Panc1 (cell line): ENCODE data around the gene PDE1C.

ENCODE experiments used
- POLR2AphosphoS5 ChIP-seq: IDR thresholded peaks from 2 replicates; pipeline ENCODE4 v1.6.1; 2012; ENCODE audit warnings: mild to moderate bottlenecking, low read depth, low read length, moderate library complexity
- SIN3A ChIP-seq: IDR thresholded peaks from 2 replicates; pipeline ENCODE4 v1.6.1; 2012; ENCODE audit warnings: low read depth, mild to moderate bottlenecking, low read length, moderate library complexity, borderline replicate concordance; ENCODE audit not compliant: insufficient read depth
- TCF7L2 ChIP-seq: IDR thresholded peaks from 2 replicates; pipeline ENCODE4 v1.6.1; 2011; ENCODE audit warnings: mild to moderate bottlenecking, low read depth, low read length, inconsistent platforms
- TF ChIP-seq, protein P1 (sequence below): fragments of 450-650 bp; IDR thresholded peaks from 2 replicates; pipeline ENCODE4 v1.5.1; 2017; ENCODE audit warnings: mild to moderate bottlenecking

- TF ChIP-seq, protein P1, sequence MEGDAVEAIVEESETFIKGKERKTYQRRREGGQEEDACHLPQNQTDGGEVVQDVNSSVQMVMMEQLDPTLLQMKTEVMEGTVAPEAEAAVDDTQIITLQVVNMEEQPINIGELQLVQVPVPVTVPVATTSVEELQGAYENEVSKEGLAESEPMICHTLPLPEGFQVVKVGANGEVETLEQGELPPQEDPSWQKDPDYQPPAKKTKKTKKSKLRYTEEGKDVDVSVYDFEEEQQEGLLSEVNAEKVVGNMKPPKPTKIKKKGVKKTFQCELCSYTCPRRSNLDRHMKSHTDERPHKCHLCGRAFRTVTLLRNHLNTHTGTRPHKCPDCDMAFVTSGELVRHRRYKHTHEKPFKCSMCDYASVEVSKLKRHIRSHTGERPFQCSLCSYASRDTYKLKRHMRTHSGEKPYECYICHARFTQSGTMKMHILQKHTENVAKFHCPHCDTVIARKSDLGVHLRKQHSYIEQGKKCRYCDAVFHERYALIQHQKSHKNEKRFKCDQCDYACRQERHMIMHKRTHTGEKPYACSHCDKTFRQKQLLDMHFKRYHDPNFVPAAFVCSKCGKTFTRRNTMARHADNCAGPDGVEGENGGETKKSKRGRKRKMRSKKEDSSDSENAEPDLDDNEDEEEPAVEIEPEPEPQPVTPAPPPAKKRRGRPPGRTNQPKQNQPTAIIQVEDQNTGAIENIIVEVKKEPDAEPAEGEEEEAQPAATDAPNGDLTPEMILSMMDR: no peak
- TF ChIP-seq POLR2AphosphoS5 (no peak), SIN3A (no peak), TCF7L2 (no peak)
Observed at GRCh38 chr7:31953432-31953831, 116.8 kb downstream of the PDE1C start.
